Measurements from ENCODE around the gene TMEM121. TPM values are rescaled to one million over a fixed set of nuclear protein-coding genes. Genes with fewer than 3 reads are reported as not detected.

TMEM121 gene
- total and polyA plus RNA-seq, 2 of the 8 experiments (the other 6 are each of a cell fraction or from before 2014, with no cell fraction given): 1.9 TPM; not detected in 1

DNA sequence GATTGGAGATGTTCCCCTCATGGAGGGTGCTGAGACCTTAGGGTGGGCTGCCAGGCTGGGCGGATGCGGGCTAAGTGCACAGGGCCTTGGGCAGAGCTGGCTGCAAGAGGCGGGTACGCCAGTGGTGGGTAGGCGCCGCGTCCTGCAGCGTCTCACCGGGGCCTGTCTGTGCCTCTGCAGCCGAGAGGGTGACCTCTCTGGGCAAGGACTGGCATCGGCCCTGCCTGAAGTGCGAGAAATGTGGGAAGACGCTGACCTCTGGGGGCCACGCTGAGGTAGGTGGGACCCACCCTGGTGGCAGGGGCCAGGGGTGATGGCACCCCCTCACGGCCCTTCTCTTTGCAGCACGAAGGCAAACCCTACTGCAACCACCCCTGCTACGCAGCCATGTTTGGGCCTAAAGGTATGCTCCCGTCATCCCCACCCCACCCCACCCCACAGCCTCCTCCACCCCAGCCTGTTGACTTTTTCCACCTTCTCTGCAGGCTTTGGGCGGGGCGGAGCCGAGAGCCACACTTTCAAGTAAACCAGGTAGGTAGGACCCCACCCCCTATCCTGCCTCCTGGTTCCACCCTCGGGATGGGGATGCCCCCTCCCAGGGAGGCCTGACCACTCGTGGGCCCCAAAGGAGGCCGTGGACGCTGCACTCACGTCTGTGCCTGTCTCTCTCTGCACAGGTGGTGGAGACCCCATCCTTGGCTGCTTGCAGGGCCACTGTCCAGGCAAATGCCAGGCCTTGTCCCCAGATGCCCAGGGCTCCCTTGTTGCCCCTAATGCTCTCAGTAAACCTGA, 38.2 kb upstream of the TMEM121 start (continued):
- peak in 1 of 2 experiments; percentile 13; a peak in 1 of 4 replicates for TF ChIP-seq RAD21 (IDR thresholded peaks at IDR 0.05 in 1 of 2, conservative IDR thresholded peaks at IDR 0.05 in 1 of 2; ENCODE audit: low read depth in 2 of 2, low read length in 2 of 2)

Data from H1 (cell line).